Measurements from ENCODE around the gene NUDC.

The NUDC gene

DNA sequence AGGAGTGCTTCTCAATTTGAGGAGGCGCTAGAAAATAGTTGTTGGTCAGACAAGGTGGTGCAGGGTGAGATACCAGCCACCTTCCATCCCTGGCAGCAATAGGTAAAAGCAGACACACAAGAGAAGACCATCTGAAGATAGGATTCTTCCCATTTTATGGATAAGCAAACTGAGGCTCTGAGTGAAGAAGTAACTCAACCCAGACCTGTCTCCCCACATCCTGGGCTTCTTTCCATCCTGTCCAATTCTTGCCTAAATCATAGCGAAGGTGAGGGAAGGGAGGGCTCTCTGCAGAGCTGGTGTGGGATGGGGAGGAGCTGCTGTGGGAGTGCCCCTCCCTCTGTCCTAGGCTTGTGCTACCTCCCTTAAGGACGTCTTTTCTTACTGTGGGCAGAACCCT is 50.0 kb downstream of the NUDC start:
- H3K27ac ChIP-seq (ENCODE audit: extremely low read depth, low read depth, low read length), result no peak overlapping the region
- ChIA-PET CTCF (no interaction called here), POLR2A (no interaction called here)
- TF ChIP-seq ZNF292 (tag by site-specific recombination; IDR thresholded peaks at IDR 0.05; ENCODE audit: borderline replicate concordance, low read depth) (no peak), MEIS1 (CRISPR knock-in tag; IDR thresholded peaks at IDR 0.05; ENCODE audit: borderline replicate concordance) (no peak)
- H3K4me1 ChIP-seq (ENCODE audit: control insufficient read depth, insufficient read depth, low read length), result no peaks in the 10 kb centered on the region
- H3K36me3 ChIP-seq (ENCODE audit: control insufficient read depth in 2 of 2, insufficient read depth in 1 of 2, low read length in 2 of 2), result no peaks in the 10 kb centered on the region
- H3K9me3 ChIP-seq (ENCODE audit: control insufficient read depth, insufficient read depth, low read depth, low read length), result no peaks in the 10 kb centered on the region
- no peak overlapping the region for H3K4me3 ChIP-seq (ENCODE audit: low read depth, low read length)

DNA sequence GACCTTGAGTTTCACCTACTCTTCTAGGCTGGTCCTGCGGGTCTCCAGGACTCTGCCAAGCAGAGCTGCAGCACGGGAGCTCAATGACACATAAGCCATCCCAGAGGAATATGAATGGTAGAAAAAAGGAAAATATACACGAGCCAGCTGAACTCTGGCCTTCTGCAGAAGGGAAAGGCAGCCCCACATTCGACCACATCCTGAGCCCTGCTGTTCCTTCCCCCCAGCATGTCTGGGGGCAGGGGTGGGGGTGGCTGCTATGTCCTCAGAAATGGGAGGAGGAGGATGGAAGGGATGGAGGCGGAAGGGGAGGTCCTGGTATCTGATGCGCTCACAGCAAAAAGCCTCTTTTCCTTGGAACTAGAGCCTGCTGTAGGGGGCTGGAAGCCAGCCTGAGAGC is 50.8 kb downstream of the NUDC start:
- Histone ChIP-seq H3K36me3 (ENCODE audit: control insufficient read depth in 2 of 2, insufficient read depth in 1 of 2, low read length in 2 of 2) (no peaks in the 10 kb centered on the region), H3K4me1 (ENCODE audit: control insufficient read depth, insufficient read depth, low read length) (no peaks in the 10 kb centered on the region), H3K9me3 (ENCODE audit: control insufficient read depth, insufficient read depth, low read depth, low read length) (no peaks in the 10 kb centered on the region), H3K27ac (ENCODE audit: extremely low read depth, low read depth, low read length) (no peak overlapping the region), H3K4me3 (ENCODE audit: low read depth, low read length) (no peak overlapping the region)
- ChIA-PET CTCF (interaction anchor here (0.5 to 0.6 kb wide), 2 partner anchors 26 to 48 kb away, joined by 3 to 4 read pairs; no protein-coding TSS in a partner anchor), POLR2A (no interaction called here)
- TF ChIP-seq EGR2 (tag by site-specific recombination; IDR thresholded peaks at IDR 0.05; ENCODE audit: low read depth) (peak; percentile 65), ZNF391 (tag by site-specific recombination; IDR thresholded peaks at IDR 0.05; ENCODE audit: borderline replicate concordance, low read depth) (no peak)

DNA sequence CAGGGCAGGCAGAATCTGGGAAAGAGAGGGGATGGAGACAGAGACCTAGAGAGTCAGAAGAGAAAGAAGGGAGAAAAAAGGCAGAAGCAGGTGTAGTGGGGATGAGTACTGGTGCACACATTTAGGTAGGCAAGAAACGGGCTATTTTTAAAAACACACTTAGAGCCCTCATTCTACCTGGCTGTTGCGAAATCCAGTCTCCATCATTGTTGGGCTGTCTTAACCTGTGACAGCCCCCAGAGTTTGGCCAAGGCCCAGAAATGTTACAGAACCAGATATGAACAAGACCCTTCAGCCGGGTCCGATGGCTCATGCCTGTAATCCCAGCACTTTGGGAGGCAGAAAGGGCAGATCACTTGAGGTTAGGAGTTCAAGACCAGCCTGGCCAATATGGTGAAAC is 51.3 kb downstream of the NUDC start:
- TF ChIP-seq, protein P1, sequence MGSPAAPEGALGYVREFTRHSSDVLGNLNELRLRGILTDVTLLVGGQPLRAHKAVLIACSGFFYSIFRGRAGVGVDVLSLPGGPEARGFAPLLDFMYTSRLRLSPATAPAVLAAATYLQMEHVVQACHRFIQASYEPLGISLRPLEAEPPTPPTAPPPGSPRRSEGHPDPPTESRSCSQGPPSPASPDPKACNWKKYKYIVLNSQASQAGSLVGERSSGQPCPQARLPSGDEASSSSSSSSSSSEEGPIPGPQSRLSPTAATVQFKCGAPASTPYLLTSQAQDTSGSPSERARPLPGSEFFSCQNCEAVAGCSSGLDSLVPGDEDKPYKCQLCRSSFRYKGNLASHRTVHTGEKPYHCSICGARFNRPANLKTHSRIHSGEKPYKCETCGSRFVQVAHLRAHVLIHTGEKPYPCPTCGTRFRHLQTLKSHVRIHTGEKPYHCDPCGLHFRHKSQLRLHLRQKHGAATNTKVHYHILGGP (tag by site-specific recombination; IDR thresholded peaks at IDR 0.05), result no peak
- TF ChIP-seq, protein P2, sequence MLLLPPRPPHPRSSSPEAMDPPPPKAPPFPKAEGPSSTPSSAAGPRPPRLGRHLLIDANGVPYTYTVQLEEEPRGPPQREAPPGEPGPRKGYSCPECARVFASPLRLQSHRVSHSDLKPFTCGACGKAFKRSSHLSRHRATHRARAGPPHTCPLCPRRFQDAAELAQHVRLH (tag by site-specific recombination; IDR thresholded peaks at IDR 0.05), result no peak
- TF ChIP-seq ZNF514 (tag by site-specific recombination; IDR thresholded peaks at IDR 0.05) (no peak), ZNF121 (tag by site-specific recombination; IDR thresholded peaks at IDR 0.05) (no peak)
- CTCF ChIA-PET, result interaction anchor here (0.5 to 0.6 kb wide), 3 partner anchors 25 to 70 kb away, joined by 3 to 4 read pairs (median 3); no protein-coding TSS in a partner anchor
- no peaks in the 10 kb centered on the region for H3K36me3 ChIP-seq (ENCODE audit: control insufficient read depth in 2 of 2, insufficient read depth in 1 of 2, low read length in 2 of 2)
- no peak overlapping the region for H3K27ac ChIP-seq (ENCODE audit: extremely low read depth, low read depth, low read length)
- no peak overlapping the region for H3K4me3 ChIP-seq (ENCODE audit: low read depth, low read length)
- POLR2A ChIA-PET, result no interaction called here
- no peaks in the 10 kb centered on the region for H3K4me1 ChIP-seq (ENCODE audit: control insufficient read depth, insufficient read depth, low read length)
- H3K9me3 ChIP-seq (ENCODE audit: control insufficient read depth, insufficient read depth, low read depth, low read length), result no peaks in the 10 kb centered on the region

DNA sequence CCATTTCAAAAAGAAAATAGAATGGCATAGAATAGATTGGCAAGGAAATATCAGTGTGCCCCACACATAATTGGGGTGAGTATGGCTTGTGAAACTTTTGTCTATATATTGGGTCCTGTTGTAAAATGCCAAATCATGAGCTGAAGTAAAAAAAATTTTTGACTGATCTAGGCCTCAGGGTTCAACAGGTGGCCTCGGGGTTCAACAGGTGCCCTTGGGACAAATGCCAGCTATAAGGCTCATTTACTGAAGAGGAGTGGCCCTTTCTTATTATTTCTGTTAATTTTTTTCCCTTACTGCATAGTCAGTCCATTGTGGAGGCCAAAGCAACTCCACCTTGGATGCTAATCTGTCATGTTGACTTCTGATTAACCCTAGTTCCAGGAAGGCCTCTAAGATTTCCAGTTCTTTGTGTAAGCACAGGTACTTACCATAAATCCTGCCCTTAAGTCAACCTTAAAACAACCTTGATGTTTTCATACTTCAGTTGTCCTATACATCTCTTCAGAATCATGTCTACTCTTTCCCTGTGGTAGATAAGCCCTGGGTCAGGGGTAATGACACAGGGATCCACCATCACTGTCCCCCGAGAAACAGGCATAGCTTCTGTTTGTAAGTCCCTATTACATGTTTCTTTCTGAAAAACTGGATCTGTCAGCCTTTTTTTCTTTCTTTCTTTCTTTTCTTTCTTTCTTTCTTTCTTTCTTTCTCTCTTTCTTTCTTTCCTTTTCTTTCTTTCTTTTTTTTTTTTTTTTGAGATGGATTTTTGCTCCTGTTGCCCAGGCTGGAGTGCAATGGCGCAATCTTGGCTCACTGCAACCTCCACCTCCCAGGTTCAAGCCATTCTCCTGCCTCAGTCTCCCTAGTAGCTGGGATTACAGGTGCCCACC is 55.3 kb downstream of the NUDC start:
- Histone ChIP-seq H3K4me3 (ENCODE audit: low read depth, low read length) (no peak overlapping the region), H3K9me3 (ENCODE audit: control insufficient read depth, insufficient read depth, low read depth, low read length) (no peaks in the 10 kb centered on the region), H3K36me3 (ENCODE audit: control insufficient read depth in 2 of 2, insufficient read depth in 1 of 2, low read length in 2 of 2) (no peaks in the 10 kb centered on the region), H3K4me1 (ENCODE audit: control insufficient read depth, insufficient read depth, low read length) (no peaks in the 10 kb centered on the region), H3K27ac (ENCODE audit: extremely low read depth, low read depth, low read length) (no peak overlapping the region)
- ChIA-PET CTCF (interaction anchor here (0.5 to 2.4 kb wide), 6 partner anchors 9 to 157 kb away, joined by 3 to 11 read pairs (median 4); no protein-coding TSS in a partner anchor), POLR2A (no interaction called here)
- TF ChIP-seq ZNF843 (tag by site-specific recombination; IDR thresholded peaks at IDR 0.05) (no peak), ZNF768 (tag by site-specific recombination; IDR thresholded peaks at IDR 0.05) (no peak), SCRT2 (tag by site-specific recombination; IDR thresholded peaks at IDR 0.05) (peak; percentile 100), ZNF830 (tag by site-specific recombination; IDR thresholded peaks at IDR 0.05; ENCODE audit: low read depth) (no peak), PRDM1 (tag by site-specific recombination; IDR thresholded peaks at IDR 0.05) (no peak), ZNF211 (tag by site-specific recombination; IDR thresholded peaks at IDR 0.05; ENCODE audit: low read depth) (no peak), SCRT1 (tag by site-specific recombination; IDR thresholded peaks at IDR 0.05; ENCODE audit: borderline replicate concordance) (peak; percentile 99), IKZF3 (tag by site-specific recombination; IDR thresholded peaks at IDR 0.05) (no peak), ZNF239 (tag by site-specific recombination; IDR thresholded peaks at IDR 0.05) (no peak), EGR2 (tag by site-specific recombination; IDR thresholded peaks at IDR 0.05; ENCODE audit: low read depth) (no peak), ZSCAN23 (tag by site-specific recombination; IDR thresholded peaks at IDR 0.05) (no peak), ZNF366 (tag by site-specific recombination; conservative IDR thresholded peaks at IDR 0.05) (peak; percentile 70; the same call in 1 of the 2 replicates), KLF7 (tag by site-specific recombination; IDR thresholded peaks at IDR 0.05; ENCODE audit: borderline replicate concordance) (no peak), ZNF621 (tag by site-specific recombination; IDR thresholded peaks at IDR 0.05) (no peak), TCF7L2 (IDR thresholded peaks at IDR 0.05; ENCODE audit: borderline replicate concordance, low read depth, low read length) (no peak)
- TF ChIP-seq, protein P3, sequence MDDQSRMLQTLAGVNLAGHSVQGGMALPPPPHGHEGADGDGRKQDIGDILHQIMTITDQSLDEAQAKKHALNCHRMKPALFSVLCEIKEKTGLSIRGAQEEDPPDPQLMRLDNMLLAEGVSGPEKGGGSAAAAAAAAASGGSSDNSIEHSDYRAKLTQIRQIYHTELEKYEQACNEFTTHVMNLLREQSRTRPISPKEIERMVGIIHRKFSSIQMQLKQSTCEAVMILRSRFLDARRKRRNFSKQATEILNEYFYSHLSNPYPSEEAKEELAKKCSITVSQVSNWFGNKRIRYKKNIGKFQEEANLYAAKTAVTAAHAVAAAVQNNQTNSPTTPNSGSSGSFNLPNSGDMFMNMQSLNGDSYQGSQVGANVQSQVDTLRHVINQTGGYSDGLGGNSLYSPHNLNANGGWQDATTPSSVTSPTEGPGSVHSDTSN (CRISPR knock-in tag; IDR thresholded peaks at IDR 0.05), result no peak
- TF ChIP-seq, protein P4, sequence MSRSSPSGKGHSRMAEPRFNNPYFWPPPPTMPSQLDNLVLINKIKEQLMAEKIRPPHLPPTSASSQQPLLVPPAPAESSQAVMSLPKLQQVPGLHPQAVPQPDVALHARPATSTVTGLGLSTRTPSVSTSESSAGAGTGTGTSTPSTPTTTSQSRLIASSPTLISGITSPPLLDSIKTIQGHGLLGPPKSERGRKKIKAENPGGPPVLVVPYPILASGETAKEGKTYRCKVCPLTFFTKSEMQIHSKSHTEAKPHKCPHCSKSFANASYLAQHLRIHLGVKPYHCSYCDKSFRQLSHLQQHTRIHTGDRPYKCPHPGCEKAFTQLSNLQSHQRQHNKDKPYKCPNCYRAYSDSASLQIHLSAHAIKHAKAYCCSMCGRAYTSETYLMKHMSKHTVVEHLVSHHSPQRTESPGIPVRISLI (tag by site-specific recombination; IDR thresholded peaks at IDR 0.05), result no peak
